ENCODE results near the gene THAP11. TPM values are rescaled to one million over a fixed set of nuclear protein-coding genes. Genes with fewer than 3 reads are reported as not detected.

The THAP11 gene
- total and polyA plus RNA-seq, 2 experiments from 2014 or later: 37.3 to 115 TPM

- TF ChIP-seq, protein P1, sequence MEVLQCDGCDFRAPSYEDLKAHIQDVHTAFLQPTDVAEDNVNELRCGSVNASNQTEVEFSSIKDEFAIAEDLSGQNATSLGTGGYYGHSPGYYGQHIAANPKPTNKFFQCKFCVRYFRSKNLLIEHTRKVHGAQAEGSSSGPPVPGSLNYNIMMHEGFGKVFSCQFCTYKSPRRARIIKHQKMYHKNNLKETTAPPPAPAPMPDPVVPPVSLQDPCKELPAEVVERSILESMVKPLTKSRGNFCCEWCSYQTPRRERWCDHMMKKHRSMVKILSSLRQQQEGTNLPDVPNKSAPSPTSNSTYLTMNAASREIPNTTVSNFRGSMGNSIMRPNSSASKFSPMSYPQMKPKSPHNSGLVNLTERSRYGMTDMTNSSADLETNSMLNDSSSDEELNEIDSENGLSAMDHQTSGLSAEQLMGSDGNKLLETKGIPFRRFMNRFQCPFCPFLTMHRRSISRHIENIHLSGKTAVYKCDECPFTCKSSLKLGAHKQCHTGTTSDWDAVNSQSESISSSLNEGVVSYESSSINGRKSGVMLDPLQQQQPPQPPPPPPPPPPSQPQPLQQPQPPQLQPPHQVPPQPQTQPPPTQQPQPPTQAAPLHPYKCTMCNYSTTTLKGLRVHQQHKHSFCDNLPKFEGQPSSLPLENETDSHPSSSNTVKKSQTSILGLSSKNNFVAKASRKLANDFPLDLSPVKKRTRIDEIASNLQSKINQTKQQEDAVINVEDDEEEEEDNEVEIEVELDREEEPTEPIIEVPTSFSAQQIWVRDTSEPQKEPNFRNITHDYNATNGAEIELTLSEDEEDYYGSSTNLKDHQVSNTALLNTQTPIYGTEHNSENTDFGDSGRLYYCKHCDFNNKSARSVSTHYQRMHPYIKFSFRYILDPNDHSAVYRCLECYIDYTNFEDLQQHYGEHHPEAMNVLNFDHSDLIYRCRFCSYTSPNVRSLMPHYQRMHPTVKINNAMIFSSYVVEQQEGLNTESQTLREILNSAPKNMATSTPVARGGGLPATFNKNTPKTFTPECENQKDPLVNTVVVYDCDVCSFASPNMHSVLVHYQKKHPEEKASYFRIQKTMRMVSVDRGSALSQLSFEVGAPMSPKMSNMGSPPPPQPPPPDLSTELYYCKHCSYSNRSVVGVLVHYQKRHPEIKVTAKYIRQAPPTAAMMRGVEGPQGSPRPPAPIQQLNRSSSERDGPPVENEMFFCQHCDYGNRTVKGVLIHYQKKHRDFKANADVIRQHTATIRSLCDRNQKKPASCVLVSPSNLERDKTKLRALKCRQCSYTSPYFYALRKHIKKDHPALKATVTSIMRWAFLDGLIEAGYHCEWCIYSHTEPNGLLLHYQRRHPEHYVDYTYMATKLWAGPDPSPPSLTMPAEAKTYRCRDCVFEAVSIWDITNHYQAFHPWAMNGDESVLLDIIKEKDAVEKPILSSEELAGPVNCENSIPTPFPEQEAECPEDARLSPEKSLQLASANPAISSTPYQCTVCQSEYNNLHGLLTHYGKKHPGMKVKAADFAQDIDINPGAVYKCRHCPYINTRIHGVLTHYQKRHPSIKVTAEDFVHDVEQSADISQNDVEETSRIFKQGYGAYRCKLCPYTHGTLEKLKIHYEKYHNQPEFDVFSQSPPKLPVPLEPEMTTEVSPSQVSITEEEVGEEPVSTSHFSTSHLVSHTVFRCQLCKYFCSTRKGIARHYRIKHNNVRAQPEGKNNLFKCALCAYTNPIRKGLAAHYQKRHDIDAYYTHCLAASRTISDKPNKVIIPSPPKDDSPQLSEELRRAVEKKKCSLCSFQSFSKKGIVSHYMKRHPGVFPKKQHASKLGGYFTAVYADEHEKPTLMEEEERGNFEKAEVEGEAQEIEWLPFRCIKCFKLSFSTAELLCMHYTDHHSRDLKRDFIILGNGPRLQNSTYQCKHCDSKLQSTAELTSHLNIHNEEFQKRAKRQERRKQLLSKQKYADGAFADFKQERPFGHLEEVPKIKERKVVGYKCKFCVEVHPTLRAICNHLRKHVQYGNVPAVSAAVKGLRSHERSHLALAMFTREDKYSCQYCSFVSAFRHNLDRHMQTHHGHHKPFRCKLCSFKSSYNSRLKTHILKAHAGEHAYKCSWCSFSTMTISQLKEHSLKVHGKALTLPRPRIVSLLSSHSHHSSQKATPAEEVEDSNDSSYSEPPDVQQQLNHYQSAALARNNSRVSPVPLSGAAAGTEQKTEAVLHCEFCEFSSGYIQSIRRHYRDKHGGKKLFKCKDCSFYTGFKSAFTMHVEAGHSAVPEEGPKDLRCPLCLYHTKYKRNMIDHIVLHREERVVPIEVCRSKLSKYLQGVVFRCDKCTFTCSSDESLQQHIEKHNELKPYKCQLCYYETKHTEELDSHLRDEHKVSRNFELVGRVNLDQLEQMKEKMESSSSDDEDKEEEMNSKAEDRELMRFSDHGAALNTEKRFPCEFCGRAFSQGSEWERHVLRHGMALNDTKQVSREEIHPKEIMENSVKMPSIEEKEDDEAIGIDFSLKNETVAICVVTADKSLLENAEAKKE (CRISPR knock-in tag; IDR thresholded peaks at IDR 0.05): no peak
- TF ChIP-seq, protein P2, sequence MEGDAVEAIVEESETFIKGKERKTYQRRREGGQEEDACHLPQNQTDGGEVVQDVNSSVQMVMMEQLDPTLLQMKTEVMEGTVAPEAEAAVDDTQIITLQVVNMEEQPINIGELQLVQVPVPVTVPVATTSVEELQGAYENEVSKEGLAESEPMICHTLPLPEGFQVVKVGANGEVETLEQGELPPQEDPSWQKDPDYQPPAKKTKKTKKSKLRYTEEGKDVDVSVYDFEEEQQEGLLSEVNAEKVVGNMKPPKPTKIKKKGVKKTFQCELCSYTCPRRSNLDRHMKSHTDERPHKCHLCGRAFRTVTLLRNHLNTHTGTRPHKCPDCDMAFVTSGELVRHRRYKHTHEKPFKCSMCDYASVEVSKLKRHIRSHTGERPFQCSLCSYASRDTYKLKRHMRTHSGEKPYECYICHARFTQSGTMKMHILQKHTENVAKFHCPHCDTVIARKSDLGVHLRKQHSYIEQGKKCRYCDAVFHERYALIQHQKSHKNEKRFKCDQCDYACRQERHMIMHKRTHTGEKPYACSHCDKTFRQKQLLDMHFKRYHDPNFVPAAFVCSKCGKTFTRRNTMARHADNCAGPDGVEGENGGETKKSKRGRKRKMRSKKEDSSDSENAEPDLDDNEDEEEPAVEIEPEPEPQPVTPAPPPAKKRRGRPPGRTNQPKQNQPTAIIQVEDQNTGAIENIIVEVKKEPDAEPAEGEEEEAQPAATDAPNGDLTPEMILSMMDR (conservative IDR thresholded peaks at IDR 0.05; ENCODE audit: low read depth in 2 of 2): no peak
These were observed 4.4 kb downstream of the THAP11 start, which contains the start of gene NUTF2 (continued) for GRCh38 chr16:67846320-67847063.

DNA sequence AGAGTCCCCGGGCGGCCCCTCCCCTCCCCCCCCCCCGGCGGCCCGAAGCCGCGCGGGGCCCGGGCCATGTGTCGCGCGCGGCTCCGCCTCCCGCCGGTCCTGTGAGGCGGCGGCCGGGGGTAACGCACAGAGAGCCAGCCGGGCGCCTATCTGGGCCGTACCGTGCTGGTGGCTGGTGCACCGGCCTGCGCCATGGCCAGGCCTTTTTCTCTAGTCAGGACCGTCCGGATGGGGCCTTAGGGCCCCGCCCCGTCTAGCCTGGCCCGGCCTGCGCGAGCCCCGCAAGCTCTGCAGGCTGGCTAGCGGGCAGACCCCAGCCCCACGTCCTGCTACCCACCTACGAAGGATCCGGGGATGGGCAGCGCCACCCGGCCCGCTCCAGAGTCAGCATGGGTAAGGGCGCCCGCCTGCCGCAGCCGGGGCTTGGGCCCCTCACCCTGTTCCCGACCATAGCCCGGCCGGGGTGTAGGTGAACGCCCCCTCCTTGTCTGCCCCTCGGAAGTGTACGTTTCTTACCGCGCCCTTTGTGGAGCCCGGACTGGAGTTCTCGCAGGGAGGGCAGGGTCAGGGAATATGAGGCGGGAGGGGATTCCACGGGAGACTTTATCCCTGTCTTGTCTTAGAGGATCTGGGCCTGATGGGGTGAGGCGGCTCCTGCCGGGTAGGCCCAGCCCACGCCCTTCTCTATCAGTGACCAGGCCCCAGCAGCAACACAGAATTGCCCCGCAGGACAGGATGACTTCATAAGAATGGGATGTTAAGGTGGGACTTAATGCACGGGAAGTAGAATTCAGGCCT is 5.1 kb downstream of the THAP11 start, which contains the start of gene CENPT:
TSS of gene CENPT (minus strand) at position 630 of the 798 bp plus-strand sequence. CDS start 13,834 bp downstream, outside the sequence.
- Histone ChIP-seq H4K20me1 (replicated peaks; ENCODE audit: insufficient read depth) (peaks cover 51% of the 10 kb centered on the region), H3K4me2 (peak within 1 kb of the TSS; percentile 98), H3K36me3 (ENCODE audit: insufficient read depth) (0 out of 2 replicates have a peak, but pooled peaks cover 3% of the 10 kb centered on the region), H2AFZ (no peak within 1 kb of the TSS), H3K9me2 (ENCODE audit: insufficient read depth) (no peaks in the 10 kb centered on the region), H3K27me3 (ENCODE audit: insufficient read depth) (no peaks in the 10 kb centered on the region), H3K27ac (ENCODE audit: low read depth) (peak within 1 kb of the TSS; percentile 97), H3K4me3 (peak within 1 kb of the TSS; percentile 91), H3K4me1 (ENCODE audit: insufficient read depth) (peaks cover 37% of the 10 kb centered on the region), H3K79me2 (replicated peaks; ENCODE audit: insufficient read depth) (peaks cover 80% of the 10 kb centered on the region), H3F3A (replicated peaks; ENCODE audit: low read depth) (peaks cover 37% of the 10 kb centered on the region)
- peaks cover 14% of the 10 kb centered on the region for H3K27me3 Mint-ChIP-seq (ENCODE audit: insufficient read depth, low read depth, poor library complexity)
- peak within 1 kb of the TSS; percentile 95 for H3K4me3 Mint-ChIP-seq
- H3K9me3 Mint-ChIP-seq: no peaks in the 10 kb centered on the region
- H3K27ac Mint-ChIP-seq: peak within 1 kb of the TSS; percentile 89
- DNase-seq (ENCODE audit: low spot score) (peak; percentile 62), ATAC-seq (peak; percentile 21)
- peaks cover 25% of the 10 kb centered on the region for H3K36me3 Mint-ChIP-seq (ENCODE audit: low read depth)
- H3K4me1 Mint-ChIP-seq: peaks cover 37% of the 10 kb centered on the region
- TF ChIP-seq, protein P1 (CRISPR knock-in tag; IDR thresholded peaks at IDR 0.05): no peak
